Thymus (tissue), 11 donors: ENCODE results near the gene RAD51B. TPM values are rescaled to one million over a fixed set of nuclear protein-coding genes. Genes with fewer than 3 reads are reported as not detected.
"Not testable (repeated sequence)": the region's sequence is repeated elsewhere in the genome, so short reads cannot be mapped to it uniquely, and the experiment has no call there.

ENCODE experiments used
- DNase-seq, 9 donors: peaks; one replicate each; pipeline ENCODE4 v3.0.0-alpha.2; 2013; ENCODE audit warnings: low spot score in 9 of 9, low read depth in 6 of 9, missing footprints in 1 of 9
- H3K27ac ChIP-seq, 2 donors: one replicate each; pipeline ENCODE4 v1.5.1; 2013; ENCODE audit warnings: control low read depth in 1 of 2, low read depth in 1 of 2, low read length in 1 of 2, mild to moderate bottlenecking in 1 of 2, moderate library complexity in 1 of 2
- H3K27me3 ChIP-seq, 2 donors: one replicate each; pipeline ENCODE4 v1.5.1; 2013; ENCODE audit warnings: low read length in 1 of 2; ENCODE audit not compliant: control insufficient read depth in 2 of 2, insufficient read depth in 1 of 2
- H3K36me3 ChIP-seq, 2 donors: one replicate each; pipeline ENCODE4 v1.5.1; 2013; ENCODE audit warnings: low read length in 1 of 2, mild to moderate bottlenecking in 1 of 2, moderate library complexity in 1 of 2; ENCODE audit not compliant: control insufficient read depth in 2 of 2, insufficient read depth in 2 of 2
- H3K4me1 ChIP-seq, 2 donors: one replicate each; pipeline ENCODE4 v1.5.1; 2013; ENCODE audit warnings: low read length in 2 of 2; ENCODE audit not compliant: control insufficient read depth in 2 of 2, insufficient read depth in 2 of 2
- H3K4me3 ChIP-seq, 2 donors: one replicate each; pipeline ENCODE4 v1.5.1; 2013; ENCODE audit warnings: low read length in 2 of 2, control low read depth in 1 of 2, mild to moderate bottlenecking in 1 of 2
- H3K9me3 ChIP-seq, 2 donors: one replicate each; pipeline ENCODE4 v1.5.1; 2013; ENCODE audit warnings: low read length in 1 of 2, mild to moderate bottlenecking in 1 of 2; ENCODE audit not compliant: control insufficient read depth in 2 of 2, insufficient read depth in 1 of 2
- WGBS: extraction: QIAGEN DNeasy Blood & Tissue Kit; methylation state at CpG from one replicate; pipeline ENCODE4 v1.1.7; 2013; 5-methylcytosine and 5-hydroxymethylcytosine counted together
- polyA plus RNA-seq: library from polyadenylated mRNA; stranded (reverse); fragments of 200-250 nt; gene quantifications from one replicate; pipeline ENCODE4 v1.2.3, GENCODE V29; 2013
- total RNA-seq: library from RNA; stranded (reverse); fragments of 120-200 nt; gene quantifications from one replicate; pipeline ENCODE4 v1.2.4, GENCODE V29; 2013
- donor health status: healthy.

RAD51B gene
- total and polyA plus RNA-seq, 2 donors, result 7.8 to 17.8 TPM

DNA sequence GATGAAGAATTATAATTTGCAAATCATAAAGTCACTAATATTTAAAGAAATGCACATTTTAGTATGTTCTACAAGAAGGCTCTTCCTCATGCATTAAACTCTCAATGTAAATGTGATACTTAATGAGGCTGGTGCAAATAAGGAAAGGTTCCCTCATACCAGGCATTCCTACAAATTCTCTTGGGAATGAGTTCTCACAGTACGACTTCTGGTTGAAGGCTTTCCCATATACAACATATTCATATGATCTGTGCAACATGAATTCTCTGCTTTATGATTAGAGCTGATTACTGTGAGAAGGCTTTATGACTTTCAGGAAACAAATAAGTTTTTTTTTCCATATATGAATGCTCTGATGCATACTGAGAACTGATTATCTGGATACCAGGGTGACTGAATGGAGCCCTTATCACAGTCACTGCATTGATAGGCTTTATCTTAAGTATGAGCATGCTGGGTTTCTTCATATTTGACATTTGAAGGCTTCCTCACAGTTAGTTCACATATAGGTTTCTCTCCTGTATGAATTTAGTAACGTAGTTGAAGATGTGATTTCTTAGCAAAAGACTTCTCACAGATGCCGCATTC lies 293.9 kb downstream of the RAD51B start:
- no peak for DNase-seq
- no peaks in the 10 kb centered on the region for H3K27me3 ChIP-seq
- no peaks in the 10 kb centered on the region for H3K36me3 ChIP-seq
- H3K4me1 ChIP-seq, result peaks cover 0 to 8% of the 10 kb centered on the region in 2 donors
- H3K9me3 ChIP-seq, result no peaks in the 10 kb centered on the region
- WGBS, result 86% methylated on average over 3 of the region's 3 CpGs
- H3K27ac ChIP-seq, result no peak overlapping the region
- H3K4me3 ChIP-seq, result no peak overlapping the region

DNA sequence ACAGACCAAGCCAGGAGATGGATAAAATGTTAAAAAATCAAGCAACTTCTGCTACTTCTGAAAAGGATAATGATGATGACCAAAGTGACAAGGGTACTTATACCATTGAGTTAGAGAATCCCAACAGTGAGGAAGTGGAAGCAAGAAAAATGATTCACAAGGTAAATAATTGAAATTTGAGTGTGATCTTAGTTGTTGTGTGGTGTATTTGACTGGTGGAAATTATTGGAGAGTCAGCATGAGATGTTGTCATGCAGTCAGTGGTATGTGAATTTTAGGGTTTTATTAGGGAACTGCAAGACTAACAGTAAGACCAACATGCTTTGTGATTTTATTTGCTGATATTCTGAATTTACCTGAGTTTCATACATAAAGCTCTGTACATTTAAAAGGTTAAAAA lies 296.4 kb downstream of the RAD51B start:
- H3K27me3 ChIP-seq, H3K36me3 ChIP-seq, H3K4me1 ChIP-seq, H3K27ac ChIP-seq, H3K9me3 ChIP-seq, H3K4me3 ChIP-seq, DNase-seq: not testable (repeated sequence)

DNA sequence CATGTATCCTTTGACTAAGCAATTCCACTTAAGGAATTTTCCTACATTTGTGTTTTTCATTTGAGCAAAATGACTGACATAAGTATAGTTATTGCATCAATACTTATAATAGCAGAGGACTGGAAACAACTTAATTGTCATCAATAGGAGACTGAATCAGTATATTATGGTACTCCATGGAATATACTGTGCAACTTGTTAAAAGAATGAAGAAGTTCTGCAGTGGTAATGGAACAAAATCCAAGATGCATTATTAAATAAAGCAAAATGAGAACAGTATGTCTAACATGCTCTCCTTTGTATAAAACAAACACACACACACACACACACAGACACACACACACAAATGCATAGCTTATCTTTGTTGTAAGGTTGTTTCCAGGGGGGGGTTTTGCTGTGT lies 303.1 kb downstream of the RAD51B start:
- no peak for DNase-seq
- no peak overlapping the region for H3K27ac ChIP-seq
- no peaks in the 10 kb centered on the region for H3K4me1 ChIP-seq
- H3K4me3 ChIP-seq, result no peak overlapping the region
- no peaks in the 10 kb centered on the region for H3K36me3 ChIP-seq
- H3K27me3 ChIP-seq, result no peaks in the 10 kb centered on the region
- H3K9me3 ChIP-seq, result no peaks in the 10 kb centered on the region

DNA sequence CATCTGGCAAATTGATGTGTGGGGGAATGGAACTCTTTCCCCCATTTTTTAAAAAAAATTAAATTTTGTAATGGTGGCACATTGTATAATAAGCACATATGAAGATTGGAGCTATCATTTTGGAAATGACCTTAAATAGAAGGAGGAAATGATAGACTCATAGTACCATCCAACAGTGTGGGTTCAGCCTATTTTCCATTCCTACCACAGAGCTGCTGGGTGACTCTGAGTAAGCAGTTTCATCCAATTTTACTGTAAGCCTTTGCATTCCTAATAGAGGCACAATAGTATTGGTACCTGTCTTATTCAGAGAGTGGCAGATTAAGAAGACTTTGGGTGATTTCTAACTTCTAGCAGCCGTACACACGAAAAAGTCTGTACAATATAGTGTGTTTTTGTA lies 304.5 kb downstream of the RAD51B start:
- no peaks in the 10 kb centered on the region for H3K36me3 ChIP-seq
- no peak overlapping the region for H3K27ac ChIP-seq
- no peaks in the 10 kb centered on the region for H3K4me1 ChIP-seq
- no peak for DNase-seq
- no peaks in the 10 kb centered on the region for H3K27me3 ChIP-seq
- H3K4me3 ChIP-seq, result no peak overlapping the region
- WGBS, result 98% methylated on average over 2 of the region's 2 CpGs
- H3K9me3 ChIP-seq, result no peaks in the 10 kb centered on the region

DNA sequence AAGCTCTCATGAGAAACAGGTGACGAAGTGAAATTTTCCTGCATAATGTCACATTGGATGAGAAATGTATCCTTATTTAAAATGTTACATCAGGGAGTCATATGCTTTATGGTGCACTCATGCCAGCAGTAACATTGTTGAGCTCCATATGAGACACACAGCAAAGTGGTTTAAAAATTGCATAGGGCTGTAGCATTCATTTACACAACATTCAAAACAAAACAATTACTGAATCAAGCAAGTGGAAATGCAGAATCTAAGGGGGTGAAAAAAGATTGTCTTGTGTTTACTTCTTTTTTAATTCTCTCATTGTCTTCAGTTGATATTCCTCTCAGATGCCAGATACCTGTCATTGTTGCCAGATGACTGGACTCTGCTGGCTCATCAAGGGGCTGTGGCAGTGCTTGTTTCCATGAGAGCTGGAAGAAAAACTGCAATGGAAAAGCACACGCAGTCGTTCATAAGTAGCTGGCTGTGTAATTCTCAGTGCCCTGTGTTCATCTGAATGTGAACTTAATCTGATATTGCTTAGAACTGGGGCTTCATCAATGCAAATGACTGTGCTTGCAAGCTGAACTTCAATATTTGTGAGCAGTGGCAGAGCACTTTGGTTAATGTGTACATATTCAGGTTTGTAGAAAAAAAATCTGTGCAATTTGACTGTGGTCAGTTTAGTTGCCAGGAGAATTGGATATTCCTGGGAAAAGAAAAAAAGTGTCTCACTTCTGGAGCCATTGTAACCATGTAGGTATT lies 305.6 kb downstream of the RAD51B start:
- no peak overlapping the region for H3K4me3 ChIP-seq
- WGBS, result 92% methylated on average over 3 of the region's 3 CpGs

DNA sequence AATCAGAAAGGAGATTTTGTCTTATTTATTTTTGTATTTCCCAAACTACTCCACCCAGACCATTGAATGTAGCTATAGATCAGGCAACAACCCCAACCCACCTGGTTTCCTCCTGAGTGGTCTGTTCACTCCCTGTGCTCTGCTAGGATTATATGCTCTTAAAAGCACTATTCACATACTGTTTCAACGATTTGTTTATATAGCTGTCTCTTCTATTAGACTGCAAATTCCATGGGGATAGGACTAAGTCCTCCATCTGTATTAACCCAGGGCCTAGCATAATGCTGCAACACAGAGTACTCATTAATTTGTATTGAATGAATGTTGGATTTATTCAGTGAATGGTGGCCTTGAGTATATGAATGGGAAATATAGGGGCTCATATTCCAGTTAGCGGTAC lies 307.6 kb downstream of the RAD51B start:
- DNase-seq, result no peak

More for the DNA sequence above, 305.6 kb downstream of the RAD51B start:
- no peaks in the 10 kb centered on the region for H3K9me3 ChIP-seq
- no peak overlapping the region for H3K27ac ChIP-seq
- no peaks in the 10 kb centered on the region for H3K27me3 ChIP-seq
- no peaks in the 10 kb centered on the region for H3K4me1 ChIP-seq
- H3K36me3 ChIP-seq, result no peaks in the 10 kb centered on the region
- DNase-seq, result no peak

DNA sequence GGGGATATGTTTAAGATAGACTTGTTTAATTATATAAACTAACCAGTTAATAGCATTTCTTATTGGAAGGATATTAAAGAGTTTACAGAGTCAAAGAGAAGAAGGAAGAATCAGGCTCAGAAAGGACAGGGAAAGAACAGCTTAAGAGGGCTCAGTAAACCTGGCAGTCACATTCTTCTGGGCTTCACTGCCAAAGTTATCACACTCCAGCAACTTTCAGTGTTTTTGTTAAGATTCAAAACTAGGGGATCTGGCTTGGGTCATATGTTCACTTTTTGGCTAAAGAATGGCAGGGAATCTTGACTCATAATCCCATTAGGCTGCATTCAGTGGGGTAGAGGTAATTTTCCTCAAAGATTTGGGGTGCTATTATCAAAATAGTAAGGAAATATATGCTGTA lies 312.3 kb downstream of the RAD51B start:
- Histone ChIP-seq H3K9me3 (no peaks in the 10 kb centered on the region), H3K36me3 (no peaks in the 10 kb centered on the region), H3K4me1 (no peaks in the 10 kb centered on the region), H3K27me3 (no peaks in the 10 kb centered on the region), H3K27ac (no peak overlapping the region), H3K4me3 (no peak overlapping the region)
- DNase-seq, result no peak

More for the DNA sequence above, 307.6 kb downstream of the RAD51B start:
- H3K27me3 ChIP-seq, result no peaks in the 10 kb centered on the region
- H3K36me3 ChIP-seq, result no peaks in the 10 kb centered on the region
- no peak overlapping the region for H3K27ac ChIP-seq
- WGBS, result 96% methylated on average over 2 of the region's 2 CpGs
- no peak overlapping the region for H3K4me3 ChIP-seq
- no peaks in the 10 kb centered on the region for H3K9me3 ChIP-seq
- no peaks in the 10 kb centered on the region for H3K4me1 ChIP-seq

DNA sequence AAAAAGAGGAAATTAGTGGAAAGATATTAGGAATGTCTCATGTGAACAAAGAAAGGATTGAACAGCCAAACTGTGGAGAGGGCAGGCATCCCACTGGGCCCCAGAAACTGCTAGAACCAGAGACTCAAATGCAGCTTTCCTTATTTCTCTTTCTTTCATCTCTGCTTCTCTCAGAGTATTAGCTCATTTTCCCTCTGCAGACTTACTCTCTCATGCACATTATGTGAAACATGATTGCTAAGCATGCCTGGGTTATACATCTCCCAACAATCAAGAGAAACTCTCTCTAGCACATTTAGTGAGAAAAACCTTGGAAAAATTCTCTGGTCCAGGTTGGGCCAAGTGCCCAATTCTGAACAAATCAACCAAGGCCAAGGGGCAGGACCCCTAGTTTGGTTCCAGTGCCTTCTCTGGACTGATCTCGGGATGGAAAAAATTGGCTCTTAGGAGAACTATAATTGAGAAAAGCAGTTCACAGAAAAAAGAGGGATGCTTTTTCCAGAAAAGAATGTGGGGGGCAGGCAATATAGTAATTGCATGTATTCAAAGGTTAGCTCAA lies 313.1 kb downstream of the RAD51B start:
- H3K4me3 ChIP-seq, result no peak overlapping the region
- no peak overlapping the region for H3K27ac ChIP-seq
- 94% methylated on average over 1 of the region's 1 CpG for WGBS
- H3K27me3 ChIP-seq, result no peaks in the 10 kb centered on the region
- H3K9me3 ChIP-seq, result no peaks in the 10 kb centered on the region
- no peaks in the 10 kb centered on the region for H3K36me3 ChIP-seq
- peaks cover 0 to 1% of the 10 kb centered on the region in 2 donors for H3K4me1 ChIP-seq
- no peak for DNase-seq

DNA sequence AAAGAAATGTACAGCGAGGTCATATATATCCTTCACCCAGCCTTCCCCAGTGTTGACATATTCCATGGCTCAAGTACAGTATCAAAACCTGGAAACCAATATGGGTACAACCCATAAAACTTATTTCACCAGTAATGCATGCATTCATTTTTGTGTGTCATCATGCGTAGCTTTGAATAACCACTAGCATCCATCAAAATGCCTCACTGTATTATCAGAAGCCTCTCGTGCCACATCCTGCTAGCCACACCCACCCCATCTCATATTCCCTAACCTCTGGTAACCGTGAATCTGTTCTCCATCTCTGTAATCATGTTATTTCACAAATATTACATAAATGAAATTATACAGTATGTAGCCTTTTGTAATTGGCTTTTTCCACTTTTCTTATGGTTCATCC lies 314.3 kb downstream of the RAD51B start:
- peaks cover 0 to 5% of the 10 kb centered on the region in 2 donors for H3K4me1 ChIP-seq
- H3K4me3 ChIP-seq, result no peak overlapping the region
- no peaks in the 10 kb centered on the region for H3K9me3 ChIP-seq
- WGBS, result 96% methylated on average over 4 of the region's 4 CpGs
- DNase-seq, result no peak
- no peak overlapping the region for H3K27ac ChIP-seq
- no peaks in the 10 kb centered on the region for H3K36me3 ChIP-seq
- no peaks in the 10 kb centered on the region for H3K27me3 ChIP-seq
